HL-60 (cell line): Measurements from ENCODE around the gene ZNF500.
A peak's percentile ranks its signal among the peaks of the same experiment; 100 is the strongest.

Experiments used
- DNase-seq, 2 experiments: peaks; one replicate each; pipeline ENCODE4 v3.0.0-alpha.2; 2010 to 2020; ENCODE audit warnings: low read depth in 1 of 2, low spot score in 1 of 2
- H3K27ac ChIP-seq: fragments of 250-450 bp; sonication (Bioruptor Pico); replicated peaks from 2 replicates; pipeline ENCODE4 v1.5.1; 2020; ENCODE audit warnings: mild to moderate bottlenecking, moderate library complexity
- H3K27me3 ChIP-seq: fragments of 250-450 bp; sonication (Bioruptor Pico); 2 replicates; pipeline ENCODE4 v1.5.1; 2021; ENCODE audit warnings: mild to moderate bottlenecking, moderate library complexity; ENCODE audit not compliant: insufficient read depth, poor library complexity, severe bottlenecking
- H3K4me3 ChIP-seq: replicated peaks from 2 replicates; pipeline ENCODE4 v1.5.1; 2011; ENCODE audit warnings: mild to moderate bottlenecking, control low read depth, low read length; ENCODE audit not compliant: insufficient read depth
- GABPA ChIP-seq: IDR thresholded peaks from 2 replicates; pipeline ENCODE4 v1.6.1; 2012; ENCODE audit warnings: low read depth
- POLR2AphosphoS5 ChIP-seq: IDR thresholded peaks from 2 replicates; pipeline ENCODE4 v1.6.1; 2012; ENCODE audit warnings: low read depth
- SPI1 ChIP-seq: IDR thresholded peaks from 2 replicates; pipeline ENCODE4 v1.6.1; 2012; ENCODE audit warnings: low read depth, mild to moderate bottlenecking, borderline replicate concordance
- TF ChIP-seq, protein P1 (sequence below): IDR thresholded peaks from 2 replicates; pipeline ENCODE4 v1.6.1; 2012; ENCODE audit warnings: low read depth; ENCODE audit not compliant: insufficient replicate concordance
- TF ChIP-seq, protein P2 (sequence below): IDR thresholded peaks from one replicate; pipeline ENCODE4 v1.5.1; 2011; ENCODE audit warnings: low read length, control low read depth, inconsistent platforms; ENCODE audit not compliant: insufficient read depth

The ZNF500 gene

DNA sequence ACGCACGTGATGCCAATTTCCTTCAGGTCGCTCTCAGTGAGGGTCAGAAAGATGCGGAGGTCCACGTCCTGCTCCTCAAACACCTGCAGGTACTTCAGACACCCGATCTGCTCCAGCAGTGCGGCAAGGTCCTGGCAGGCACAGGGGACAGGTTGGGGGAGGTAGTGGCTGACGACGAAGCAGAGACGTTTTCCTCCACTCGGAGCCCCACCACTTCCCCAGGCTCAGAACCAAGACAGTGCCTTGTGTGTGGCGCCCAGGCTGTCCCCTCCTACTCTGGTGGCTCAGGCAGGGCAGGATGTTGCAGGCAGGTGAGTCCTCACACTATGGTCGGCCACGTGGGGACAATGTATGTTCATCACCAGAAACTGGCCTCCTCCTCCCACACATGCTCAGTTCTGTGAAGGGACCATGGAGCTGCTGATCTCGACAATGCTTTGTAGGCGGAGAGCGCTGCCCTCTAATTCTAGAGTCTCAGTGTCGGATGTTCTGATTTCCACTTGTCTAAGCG, 67.9 kb downstream of the ZNF500 start:
- Histone ChIP-seq H3K27me3 (no peaks in the 10 kb centered on the region), H3K4me3 (no peak overlapping the region), H3K27ac (no peak overlapping the region)
- DNase-seq = no peak
- TF ChIP-seq, protein P1, sequence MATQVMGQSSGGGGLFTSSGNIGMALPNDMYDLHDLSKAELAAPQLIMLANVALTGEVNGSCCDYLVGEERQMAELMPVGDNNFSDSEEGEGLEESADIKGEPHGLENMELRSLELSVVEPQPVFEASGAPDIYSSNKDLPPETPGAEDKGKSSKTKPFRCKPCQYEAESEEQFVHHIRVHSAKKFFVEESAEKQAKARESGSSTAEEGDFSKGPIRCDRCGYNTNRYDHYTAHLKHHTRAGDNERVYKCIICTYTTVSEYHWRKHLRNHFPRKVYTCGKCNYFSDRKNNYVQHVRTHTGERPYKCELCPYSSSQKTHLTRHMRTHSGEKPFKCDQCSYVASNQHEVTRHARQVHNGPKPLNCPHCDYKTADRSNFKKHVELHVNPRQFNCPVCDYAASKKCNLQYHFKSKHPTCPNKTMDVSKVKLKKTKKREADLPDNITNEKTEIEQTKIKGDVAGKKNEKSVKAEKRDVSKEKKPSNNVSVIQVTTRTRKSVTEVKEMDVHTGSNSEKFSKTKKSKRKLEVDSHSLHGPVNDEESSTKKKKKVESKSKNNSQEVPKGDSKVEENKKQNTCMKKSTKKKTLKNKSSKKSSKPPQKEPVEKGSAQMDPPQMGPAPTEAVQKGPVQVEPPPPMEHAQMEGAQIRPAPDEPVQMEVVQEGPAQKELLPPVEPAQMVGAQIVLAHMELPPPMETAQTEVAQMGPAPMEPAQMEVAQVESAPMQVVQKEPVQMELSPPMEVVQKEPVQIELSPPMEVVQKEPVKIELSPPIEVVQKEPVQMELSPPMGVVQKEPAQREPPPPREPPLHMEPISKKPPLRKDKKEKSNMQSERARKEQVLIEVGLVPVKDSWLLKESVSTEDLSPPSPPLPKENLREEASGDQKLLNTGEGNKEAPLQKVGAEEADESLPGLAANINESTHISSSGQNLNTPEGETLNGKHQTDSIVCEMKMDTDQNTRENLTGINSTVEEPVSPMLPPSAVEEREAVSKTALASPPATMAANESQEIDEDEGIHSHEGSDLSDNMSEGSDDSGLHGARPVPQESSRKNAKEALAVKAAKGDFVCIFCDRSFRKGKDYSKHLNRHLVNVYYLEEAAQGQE = no peak
- TF ChIP-seq POLR2AphosphoS5 = peak; percentile 16; the same call in 1 of the 2 replicates

DNA sequence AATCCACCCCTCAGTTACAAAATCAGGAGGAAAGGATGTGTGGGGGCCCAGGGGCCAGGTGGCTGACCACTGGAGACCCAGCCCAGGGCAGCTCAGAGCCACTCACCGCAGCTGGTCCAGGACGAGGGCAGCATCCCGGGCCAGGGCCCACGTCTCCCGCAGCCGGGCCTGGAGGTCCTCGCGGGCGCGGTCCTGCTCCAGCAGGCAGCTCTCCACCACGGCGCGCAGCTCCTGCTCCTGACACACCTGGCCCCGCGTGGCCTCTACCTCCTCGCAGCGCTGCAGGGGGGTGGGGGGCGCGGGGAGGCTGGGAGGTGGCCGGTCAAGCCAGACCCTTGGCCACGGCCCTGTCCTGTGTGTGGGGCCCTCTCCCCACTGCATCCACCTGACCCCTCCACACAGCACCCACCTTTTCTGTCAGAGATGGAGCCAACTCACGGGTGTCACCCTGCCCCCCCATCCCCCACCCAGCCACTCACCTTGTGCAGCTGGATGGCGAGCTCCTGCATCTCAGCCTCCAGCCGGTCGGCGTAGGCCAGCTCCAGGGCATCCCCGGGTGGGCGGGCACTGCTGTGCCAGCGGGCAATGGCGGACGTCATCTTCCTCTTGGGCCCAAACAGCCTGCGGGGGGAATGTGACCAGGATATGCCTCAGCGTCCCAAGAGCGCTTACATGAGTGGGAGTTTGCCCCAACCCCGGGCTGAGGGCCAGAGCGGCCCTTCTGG, 68.5 kb downstream of the ZNF500 start:
- no peak for DNase-seq
- TF ChIP-seq SPI1 (no peak), POLR2AphosphoS5 (no peak; the same call in 1 of the 2 replicates), GABPA (no peak)
- TF ChIP-seq, protein P1 = no peak
- TF ChIP-seq, protein P2, sequence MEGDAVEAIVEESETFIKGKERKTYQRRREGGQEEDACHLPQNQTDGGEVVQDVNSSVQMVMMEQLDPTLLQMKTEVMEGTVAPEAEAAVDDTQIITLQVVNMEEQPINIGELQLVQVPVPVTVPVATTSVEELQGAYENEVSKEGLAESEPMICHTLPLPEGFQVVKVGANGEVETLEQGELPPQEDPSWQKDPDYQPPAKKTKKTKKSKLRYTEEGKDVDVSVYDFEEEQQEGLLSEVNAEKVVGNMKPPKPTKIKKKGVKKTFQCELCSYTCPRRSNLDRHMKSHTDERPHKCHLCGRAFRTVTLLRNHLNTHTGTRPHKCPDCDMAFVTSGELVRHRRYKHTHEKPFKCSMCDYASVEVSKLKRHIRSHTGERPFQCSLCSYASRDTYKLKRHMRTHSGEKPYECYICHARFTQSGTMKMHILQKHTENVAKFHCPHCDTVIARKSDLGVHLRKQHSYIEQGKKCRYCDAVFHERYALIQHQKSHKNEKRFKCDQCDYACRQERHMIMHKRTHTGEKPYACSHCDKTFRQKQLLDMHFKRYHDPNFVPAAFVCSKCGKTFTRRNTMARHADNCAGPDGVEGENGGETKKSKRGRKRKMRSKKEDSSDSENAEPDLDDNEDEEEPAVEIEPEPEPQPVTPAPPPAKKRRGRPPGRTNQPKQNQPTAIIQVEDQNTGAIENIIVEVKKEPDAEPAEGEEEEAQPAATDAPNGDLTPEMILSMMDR = no peak
- no peak overlapping the region for H3K4me3 ChIP-seq
- no peak overlapping the region for H3K27ac ChIP-seq
- no peaks in the 10 kb centered on the region for H3K27me3 ChIP-seq
